Measurements from ENCODE around the gene CYP4F3. TPM values are rescaled to one million over a fixed set of nuclear protein-coding genes. Genes with fewer than 3 reads are reported as not detected.

CYP4F3 gene
- total RNA-seq, 1 donor from 2014 or later: 2.9 TPM

- Histone ChIP-seq H3K36me3 (ENCODE audit: control insufficient read depth, insufficient read depth, low read length) (no peaks in the 10 kb centered on the region), H3K27me3 (ENCODE audit: control insufficient read depth, insufficient read depth, low read length) (no peaks in the 10 kb centered on the region)
- no peak for DNase-seq (ENCODE audit: low read depth)
These were observed 44.1 kb downstream of the CYP4F3 start for GRCh38 chr19:15684828-15685227.

GRCh38 chr19:15696654-15697194 is 56.0 kb downstream of the CYP4F3 start:
- no peak for TF ChIP-seq CTCF (IDR thresholded peaks at IDR 0.05; ENCODE audit: insufficient read depth, low read length, severe bottlenecking)
- FAIRE-seq (no peak), DNase-seq (ENCODE audit: low read depth) (no peak)
- Histone ChIP-seq H3K36me3 (ENCODE audit: control insufficient read depth, insufficient read depth, low read length) (no peaks in the 10 kb centered on the region), H3K27me3 (ENCODE audit: control insufficient read depth, insufficient read depth, low read length) (no peaks in the 10 kb centered on the region), H3K4me3 (ENCODE audit: low read depth, low read length) (no peak overlapping the region)

More at GRCh38 chr19:15684828-15685227, 44.1 kb downstream of the CYP4F3 start:
- peak; percentile 7 for FAIRE-seq
- TF ChIP-seq CTCF (IDR thresholded peaks at IDR 0.05; ENCODE audit: insufficient read depth, low read length, severe bottlenecking): no peak
- no peak overlapping the region for H3K4me3 ChIP-seq (ENCODE audit: low read depth, low read length)

GRCh38 chr19:15701757-15702533 is 61.2 kb downstream of the CYP4F3 start:
- Histone ChIP-seq H3K36me3 (ENCODE audit: control insufficient read depth, insufficient read depth, low read length) (no peaks in the 10 kb centered on the region), H3K4me3 (ENCODE audit: low read depth, low read length) (no peak overlapping the region), H3K27me3 (ENCODE audit: control insufficient read depth, insufficient read depth, low read length) (no peaks in the 10 kb centered on the region)
- DNase-seq (ENCODE audit: low read depth) (peak; percentile 39), FAIRE-seq (peak; percentile 98)
- TF ChIP-seq CTCF (IDR thresholded peaks at IDR 0.05; ENCODE audit: insufficient read depth, low read length, severe bottlenecking): no peak

DNA sequence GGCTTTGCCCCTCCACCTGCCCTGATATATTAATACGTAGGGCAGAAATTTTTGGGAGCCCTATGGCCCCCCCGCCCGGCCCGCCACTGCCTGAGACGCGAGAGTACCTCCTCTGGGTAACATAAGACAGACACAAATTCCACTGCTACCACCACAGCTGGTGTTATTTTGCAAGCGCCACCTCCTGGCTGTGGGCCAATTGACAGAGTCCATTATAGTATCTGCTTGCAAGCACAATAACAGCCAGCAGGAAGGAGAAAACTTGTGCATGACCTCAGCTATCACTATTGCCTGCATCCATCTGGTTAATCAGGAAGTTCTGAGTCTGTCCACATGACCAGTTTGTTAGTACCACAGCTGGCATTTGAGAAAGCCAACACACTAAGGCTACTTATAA is 61.8 kb downstream of the CYP4F3 start:
- Histone ChIP-seq H3K36me3 (ENCODE audit: control insufficient read depth, insufficient read depth, low read length) (no peaks in the 10 kb centered on the region), H3K27me3 (ENCODE audit: control insufficient read depth, insufficient read depth, low read length) (no peaks in the 10 kb centered on the region), H3K4me3 (ENCODE audit: low read depth, low read length) (no peak overlapping the region)
- TF ChIP-seq CTCF (IDR thresholded peaks at IDR 0.05; ENCODE audit: insufficient read depth, low read length, severe bottlenecking): no peak
- DNase-seq (ENCODE audit: low read depth): peak; percentile 65
- FAIRE-seq: peak; percentile 66

Other genes starting within 250 kb of the CYP4F3 start
- gene AKAP8L, start 221.9 kb upstream of the CYP4F3 start, total RNA-seq: 75.3 and 78.9 TPM in 2 replicates
- 2.4 and 4.2 TPM in 2 replicates for gene WIZ, start 190.9 kb upstream of the CYP4F3 start, total RNA-seq
- not detected in 2 replicates for gene RASAL3, start 176.4 kb upstream of the CYP4F3 start, total RNA-seq
- not detected in 2 replicates for gene PGLYRP2, start 161.4 kb upstream of the CYP4F3 start, total RNA-seq
- gene CYP4F22, start 132.4 kb upstream of the CYP4F3 start, total RNA-seq: 0.13 TPM in 1 of 2 replicates, not detected in the other
- not detected in 2 replicates for gene CYP4F8, start 25.7 kb upstream of the CYP4F3 start, total RNA-seq
- 2.6 and 7.8 TPM in 2 replicates for gene CYP4F12, start 32.2 kb downstream of the CYP4F3 start, total RNA-seq
- gene OR10H2, start 87.1 kb downstream of the CYP4F3 start, total RNA-seq: not detected in 2 replicates
- gene OR10H3, start 97.1 kb downstream of the CYP4F3 start, total RNA-seq: not detected in 2 replicates
- gene OR10H5, start 146.8 kb downstream of the CYP4F3 start, total RNA-seq: not detected in 2 replicates
- not detected in 2 replicates for gene OR10H1, start 174.8 kb downstream of the CYP4F3 start, total RNA-seq